ENCODE measurements around the gene MRPL44.
"Not testable (repeated sequence)": the region's sequence is repeated elsewhere in the genome, so short reads cannot be mapped to it uniquely, and the experiment has no call there.

The MRPL44 gene

GRCh38 chr2:223936862-223937326, 20.4 kb upstream of the MRPL44 start:
- peak in 1 of 5 donors; percentile 70 for DNase-seq

DNA sequence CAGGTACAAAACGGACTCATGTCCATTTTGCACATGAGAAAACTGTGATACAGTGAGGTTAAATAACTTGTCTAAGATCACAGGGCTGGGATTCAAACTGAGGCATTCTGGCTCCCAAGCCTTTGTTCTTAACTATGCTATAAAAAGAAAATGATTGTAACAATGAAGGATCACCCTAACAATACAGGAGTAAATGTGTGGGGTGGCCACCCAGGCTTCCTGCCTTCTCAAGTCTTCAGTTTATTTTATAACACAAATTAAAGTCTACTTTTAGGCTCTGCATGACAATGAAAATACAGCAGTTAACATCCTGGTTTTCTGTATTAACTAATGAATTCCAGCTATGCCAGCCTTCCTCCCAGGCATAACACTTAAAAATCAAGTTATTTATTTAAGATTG, 19.7 kb upstream of the MRPL44 start:
- no peak for DNase-seq

- DNase-seq: not testable (repeated sequence)
These were observed 17.8 kb upstream of the MRPL44 start for GRCh38 chr2:223939438-223939837.

DNA sequence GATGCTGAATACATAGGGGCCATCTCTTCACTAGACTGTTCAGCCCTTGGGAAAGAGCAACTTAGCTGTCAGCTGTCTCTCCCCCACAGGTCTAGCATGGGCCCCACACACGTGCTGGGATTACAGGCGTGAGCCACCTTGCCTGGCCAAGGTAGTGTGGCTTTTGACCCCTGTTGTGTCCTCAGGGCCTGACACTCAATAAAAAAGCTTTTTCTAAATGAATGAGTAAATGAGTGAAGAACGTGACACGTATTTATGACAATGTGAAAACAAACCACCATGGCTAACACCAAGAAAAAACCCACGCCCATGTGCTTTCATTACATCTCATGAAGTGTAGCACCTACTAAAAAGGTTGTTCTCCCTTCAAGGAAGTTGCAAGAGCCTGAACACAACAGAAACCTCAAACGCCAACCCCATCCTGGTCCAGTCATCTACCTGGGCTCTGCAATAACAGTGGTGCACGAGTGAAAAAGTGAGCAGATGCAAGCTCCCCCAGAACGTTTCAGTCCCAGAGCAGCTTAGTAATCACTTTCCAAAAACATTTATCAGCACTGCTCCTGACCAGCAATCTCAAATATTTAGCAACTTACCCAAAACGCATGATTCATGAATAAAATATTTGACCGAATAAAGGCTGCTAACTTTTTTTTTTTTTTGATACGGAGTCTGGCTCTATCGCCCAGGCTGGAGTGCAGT, 15.5 kb upstream of the MRPL44 start:
- peak in 1 of 5 donors; percentile 89 for DNase-seq

- no peak for DNase-seq
These were observed 14.1 kb upstream of the MRPL44 start for GRCh38 chr2:223943135-223943534.

DNA sequence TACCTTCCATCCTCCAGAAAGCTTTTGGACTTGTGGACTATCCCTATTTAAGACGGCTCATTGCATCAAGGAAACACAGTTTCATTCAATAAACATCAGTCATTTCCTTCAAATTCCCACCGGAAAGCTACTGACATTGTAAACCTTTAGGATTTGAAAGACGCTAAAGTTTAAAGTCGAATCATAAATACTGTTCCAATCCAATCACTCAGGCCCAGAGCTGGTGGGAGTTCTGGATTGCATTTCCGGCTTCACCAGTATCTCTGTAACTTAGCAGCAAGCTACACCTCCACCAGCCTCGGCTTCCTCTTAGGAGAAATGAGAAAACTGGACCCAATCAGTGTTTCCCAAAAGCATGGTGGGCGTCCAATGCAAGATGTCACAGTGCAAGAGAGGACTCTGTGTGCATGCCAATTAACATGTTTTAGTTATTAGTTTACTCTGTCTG, 13.7 kb upstream of the MRPL44 start:
- no peak for DNase-seq

DNA sequence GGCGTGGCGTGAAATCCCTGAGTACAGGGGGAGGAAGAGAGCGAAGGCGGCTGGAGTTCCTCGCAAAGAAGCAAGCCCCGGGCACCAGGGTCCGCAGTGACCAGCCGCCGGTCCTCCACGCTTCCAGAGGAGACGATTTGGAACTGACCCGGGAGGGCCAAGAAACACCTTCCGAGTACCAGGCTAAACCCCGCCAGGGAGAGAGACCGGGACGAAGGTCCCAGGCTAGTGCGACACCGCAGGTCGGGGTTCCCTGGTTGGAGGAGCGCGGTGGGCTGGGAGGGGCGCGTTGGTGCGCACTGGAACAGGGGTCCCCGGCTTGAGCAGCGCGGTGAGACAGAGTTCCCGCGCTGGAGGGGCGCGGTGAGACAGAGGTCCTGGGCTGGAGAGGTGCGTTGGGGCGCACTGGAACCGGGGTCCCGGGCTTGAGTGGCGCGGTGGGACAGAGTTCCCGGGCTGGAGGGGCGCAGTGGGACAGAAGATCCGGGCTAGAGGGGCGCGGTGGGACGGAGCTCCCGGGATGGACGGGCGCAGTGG, 13.0 kb upstream of the MRPL44 start:
- peak in 2 of 5 donors; percentile 16 to 27 for DNase-seq

DNA sequence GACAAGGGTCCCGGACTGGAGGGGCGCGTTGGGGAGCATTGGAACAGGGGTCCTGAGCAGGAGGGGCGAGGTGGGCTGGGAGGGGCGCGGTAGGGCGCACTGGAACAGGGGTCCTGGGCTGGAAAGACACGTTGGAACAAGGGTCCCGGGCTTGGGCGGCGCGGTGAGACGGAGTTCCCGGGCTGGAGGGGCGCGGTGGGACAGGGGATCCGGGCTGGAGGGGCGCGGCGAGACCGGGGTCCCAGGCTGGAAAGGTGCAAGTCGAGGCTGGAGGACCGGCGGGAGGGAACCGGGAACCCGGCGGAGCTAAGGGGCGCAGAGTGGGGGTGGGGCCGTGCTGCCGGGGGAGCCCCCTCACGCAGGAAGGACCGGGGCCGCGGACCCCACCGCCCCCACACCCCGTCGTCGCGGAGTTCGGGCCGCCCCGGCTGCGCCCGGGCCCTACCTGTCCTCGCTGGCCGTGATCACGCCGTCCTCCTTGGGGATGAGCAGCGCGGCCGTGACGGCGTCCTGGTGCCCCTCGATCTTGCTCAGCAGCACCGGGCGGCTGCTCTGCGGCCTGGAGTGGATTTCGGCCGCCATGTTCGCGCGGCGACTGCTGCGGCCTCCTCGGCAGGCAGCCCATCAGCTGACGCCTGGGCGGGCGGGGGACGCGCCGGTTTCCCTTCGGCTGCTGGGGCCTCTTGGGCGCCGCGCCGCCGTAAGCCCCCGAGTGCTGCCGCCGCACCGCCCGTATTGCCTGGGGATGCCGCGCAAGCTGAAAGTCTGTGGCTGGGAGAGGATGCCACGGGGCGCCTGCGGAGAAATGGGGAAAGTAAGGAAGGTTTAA, 12.3 kb upstream of the MRPL44 start, which contains the start of gene WDFY1:
Gene WDFY1, minus strand, starts transcription at position 633 of the 829 bp plus-strand sequence. Its CDS starts 51 bp downstream, at position 582.
- peak; percentile 46 to 89 (median 61) for DNase-seq

DNA sequence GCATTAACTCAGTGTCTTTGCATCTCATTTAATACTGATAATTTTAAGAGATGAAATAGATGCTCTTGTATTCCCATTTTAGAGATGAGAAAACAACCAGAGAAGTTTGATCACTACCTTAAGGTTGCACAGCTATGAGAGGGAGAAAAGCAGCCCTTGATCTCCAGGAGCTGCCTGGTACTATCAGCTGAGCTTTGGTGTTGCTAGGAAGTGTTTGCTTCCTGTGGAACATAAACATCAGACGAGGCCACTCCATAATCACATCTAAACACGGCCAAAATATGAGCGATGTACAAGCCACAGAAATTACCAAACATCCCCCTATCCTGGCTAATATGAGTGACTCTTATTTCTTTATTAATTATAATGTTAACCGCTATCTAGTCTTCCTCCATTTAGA, 11.5 kb upstream of the MRPL44 start:
- no peak for DNase-seq

GRCh38 chr2:223947711-223948205, 9.5 kb upstream of the MRPL44 start:
- DNase-seq: no peak

DNA sequence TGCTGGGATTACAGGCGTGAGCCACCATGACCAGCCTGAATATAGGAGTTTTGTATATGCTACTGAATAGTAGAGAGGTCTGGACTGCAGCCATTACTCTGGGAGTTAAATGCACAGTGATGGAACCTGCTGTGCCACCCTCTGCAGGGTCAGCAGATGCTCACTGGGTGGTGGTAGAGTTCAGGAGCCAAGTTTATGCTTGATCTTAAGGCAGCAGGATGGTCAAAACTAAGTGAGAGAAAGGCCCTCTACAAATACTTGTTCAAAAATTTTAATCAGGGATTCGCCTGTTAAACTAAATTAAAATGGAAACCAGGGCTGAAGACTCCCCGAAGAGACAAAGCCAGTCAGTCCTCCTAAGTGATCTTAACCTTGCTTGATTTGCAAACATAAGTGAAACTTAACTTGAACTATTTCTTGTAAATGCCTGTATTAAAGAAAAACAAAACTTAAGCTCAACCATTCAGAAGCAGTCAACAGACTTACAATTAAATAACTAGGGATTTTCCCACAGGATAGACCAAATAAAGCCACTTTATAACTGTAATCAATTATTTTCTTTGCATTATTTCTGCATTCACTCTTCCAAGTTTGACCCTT, 7.9 kb upstream of the MRPL44 start:
- peak in 1 of 5 donors; percentile 32 for DNase-seq

GRCh38 chr2:223950448-223951347, 6.6 kb upstream of the MRPL44 start:
- no peak for DNase-seq

DNA sequence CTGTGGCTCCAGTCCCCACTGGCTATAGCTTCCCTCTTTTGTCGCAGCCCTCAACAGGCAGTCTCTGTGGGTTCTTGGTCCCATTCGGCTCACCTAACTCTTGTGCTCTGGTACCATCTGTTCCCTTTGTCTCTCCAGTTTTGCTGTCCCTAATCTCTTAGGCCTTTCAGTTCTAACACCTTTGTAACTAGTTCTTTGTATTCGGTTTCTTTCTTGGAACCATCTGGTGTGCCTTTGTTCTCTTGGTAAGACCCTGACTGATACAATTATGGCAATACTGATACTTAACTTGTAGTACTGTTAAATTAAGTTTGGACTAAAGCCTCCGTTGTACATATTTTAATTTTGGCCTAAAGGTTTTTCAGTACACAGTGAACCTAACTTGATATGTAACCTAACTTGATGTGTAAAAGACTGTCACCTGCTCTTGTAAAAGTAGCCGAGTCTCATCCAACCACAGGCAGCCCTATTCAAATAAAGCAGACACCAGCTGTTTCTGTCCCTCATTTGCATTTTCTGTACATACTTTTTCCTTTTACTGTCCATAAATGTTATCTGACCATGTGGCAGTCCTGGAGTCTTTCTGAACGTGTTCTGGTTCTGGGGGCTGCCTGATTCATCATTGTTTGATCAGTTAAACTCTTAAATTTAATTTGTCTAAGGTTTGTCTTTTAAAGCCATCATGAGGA, 4.8 kb upstream of the MRPL44 start:
- DNase-seq: no peak

DNA sequence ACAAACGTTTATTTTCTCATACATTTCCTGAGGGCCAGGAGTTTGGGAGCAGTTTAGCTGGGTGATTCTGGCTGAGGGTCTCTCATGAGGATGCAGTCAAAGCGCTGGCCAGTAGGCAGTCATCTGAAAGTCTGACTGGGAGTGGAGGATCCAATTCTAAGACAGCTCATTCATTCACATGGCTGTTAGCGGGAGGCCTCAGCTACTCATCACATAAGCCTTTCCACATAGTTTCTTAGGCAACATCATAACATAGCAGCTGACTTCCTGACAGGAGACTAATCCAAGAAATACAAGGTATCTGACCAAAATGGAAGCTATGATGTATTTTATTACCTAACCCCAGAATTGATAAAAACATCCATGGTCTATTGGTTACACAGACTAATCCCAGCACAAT, 2.9 kb upstream of the MRPL44 start:
- DNase-seq: no peak

- peak in 1 of 5 donors; percentile 22 for DNase-seq
These were observed 963 bp upstream of the MRPL44 start for GRCh38 chr2:223956300-223956699.

- DNase-seq: no peak
These were observed 2.4 kb downstream of the MRPL44 start for GRCh38 chr2:223959688-223960087.

GRCh38 chr2:223967981-223968380, 10.7 kb downstream of the MRPL44 start:
- no peak for DNase-seq

DNA sequence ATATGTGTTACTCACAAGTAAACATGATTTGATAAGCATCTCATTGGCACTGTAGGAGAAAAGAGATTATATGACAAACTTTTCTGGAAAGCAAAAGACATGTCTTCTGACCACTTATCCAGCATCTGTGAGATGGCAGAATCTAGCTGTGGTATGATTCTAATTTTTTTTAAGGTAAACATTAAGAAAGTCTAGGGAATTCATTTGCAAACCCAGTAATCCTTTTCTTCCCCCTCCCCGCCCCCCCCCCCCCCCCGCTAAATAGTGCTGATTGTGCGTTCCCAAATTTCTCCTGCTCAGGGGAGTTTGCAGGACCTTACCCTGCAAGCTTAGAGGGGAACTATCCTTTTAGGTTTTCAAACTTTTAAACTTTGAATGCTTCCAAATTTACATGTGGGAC, 12.1 kb downstream of the MRPL44 start:
- DNase-seq: no peak

- no peak for DNase-seq
These were observed 12.6 kb downstream of the MRPL44 start for GRCh38 chr2:223969856-223970255.

DNA sequence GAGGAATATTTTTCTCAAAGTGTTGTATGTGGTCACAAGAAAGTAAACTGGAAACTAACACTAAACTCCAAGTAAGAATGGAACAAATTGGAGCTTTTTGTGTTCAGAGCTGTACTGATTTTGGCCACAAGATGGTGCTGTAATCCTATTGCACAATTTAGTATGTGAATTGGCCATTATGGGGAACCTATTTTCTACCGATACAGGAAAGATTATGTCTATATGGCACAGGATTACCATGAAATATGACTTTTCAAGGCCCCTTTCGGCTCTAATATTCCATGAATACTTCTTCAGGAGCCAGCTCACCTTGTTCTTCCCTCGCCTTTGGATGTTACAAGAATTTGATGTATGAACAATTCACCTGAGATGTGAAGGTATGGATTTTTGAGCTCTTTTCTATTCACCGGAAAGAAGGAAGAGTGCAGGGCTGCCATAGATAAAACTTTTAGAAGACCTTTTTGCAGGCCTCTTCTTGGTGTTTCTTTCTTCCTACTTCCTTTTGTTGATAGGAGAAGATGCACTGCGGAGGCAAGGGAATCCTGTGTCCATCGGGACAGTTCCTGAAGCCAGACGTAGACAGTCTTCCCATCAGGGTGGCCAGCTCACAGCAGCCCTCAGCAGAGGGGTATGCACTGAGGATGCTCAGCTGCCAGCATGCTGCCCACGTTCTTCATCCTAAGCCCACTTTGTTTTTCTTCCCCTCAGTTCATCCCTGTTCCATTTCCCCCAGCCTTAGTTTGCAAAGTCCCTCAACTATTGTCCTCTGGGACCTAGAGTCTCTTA, 13.3 kb downstream of the MRPL44 start:
- peak in 4 of 5 donors; percentile 17 to 56 (median 52) for DNase-seq
